Measurements from ENCODE around the gene DDX31. TPM values are rescaled to one million over a fixed set of nuclear protein-coding genes. Genes with fewer than 3 reads are reported as not detected.

Gene DDX31
- total RNA-seq, 3 donors from 2014 or later: 41.0 to 44.8 (median 41.3) TPM

DNA sequence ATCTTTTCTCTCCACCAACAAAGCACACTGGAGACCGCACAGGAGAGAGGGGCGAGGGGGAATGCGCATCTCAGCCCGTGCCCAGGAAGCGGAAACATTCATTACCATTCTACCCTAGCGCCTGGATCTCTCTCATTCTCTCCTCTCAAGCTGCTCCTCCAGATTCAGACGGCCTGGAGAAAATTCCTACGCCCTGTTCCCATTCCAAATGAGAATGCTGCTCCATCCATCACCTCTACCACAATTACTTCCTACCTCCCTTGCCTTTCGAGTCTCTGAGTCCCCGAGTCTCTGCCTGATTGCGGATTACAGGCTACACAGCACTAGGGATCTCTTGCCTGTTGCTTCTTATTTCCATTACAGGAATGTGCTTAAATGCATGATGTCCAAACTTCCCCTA, 6.7 kb downstream of the DDX31 start:
- Mint-ChIP-seq H3K27me3 (ENCODE audit: low read depth) (no peaks in the 10 kb centered on the region), H3K9me3 (no peaks in the 10 kb centered on the region), H3K4me3 (no peak overlapping the region), H3K36me3 (ENCODE audit: insufficient read depth) (peaks cover 17% of the 10 kb centered on the region), H3K4me1 (ENCODE audit: low read depth) (peaks cover 10% of the 10 kb centered on the region)
- no peak for ATAC-seq
- no peak for DNase-seq

DNA sequence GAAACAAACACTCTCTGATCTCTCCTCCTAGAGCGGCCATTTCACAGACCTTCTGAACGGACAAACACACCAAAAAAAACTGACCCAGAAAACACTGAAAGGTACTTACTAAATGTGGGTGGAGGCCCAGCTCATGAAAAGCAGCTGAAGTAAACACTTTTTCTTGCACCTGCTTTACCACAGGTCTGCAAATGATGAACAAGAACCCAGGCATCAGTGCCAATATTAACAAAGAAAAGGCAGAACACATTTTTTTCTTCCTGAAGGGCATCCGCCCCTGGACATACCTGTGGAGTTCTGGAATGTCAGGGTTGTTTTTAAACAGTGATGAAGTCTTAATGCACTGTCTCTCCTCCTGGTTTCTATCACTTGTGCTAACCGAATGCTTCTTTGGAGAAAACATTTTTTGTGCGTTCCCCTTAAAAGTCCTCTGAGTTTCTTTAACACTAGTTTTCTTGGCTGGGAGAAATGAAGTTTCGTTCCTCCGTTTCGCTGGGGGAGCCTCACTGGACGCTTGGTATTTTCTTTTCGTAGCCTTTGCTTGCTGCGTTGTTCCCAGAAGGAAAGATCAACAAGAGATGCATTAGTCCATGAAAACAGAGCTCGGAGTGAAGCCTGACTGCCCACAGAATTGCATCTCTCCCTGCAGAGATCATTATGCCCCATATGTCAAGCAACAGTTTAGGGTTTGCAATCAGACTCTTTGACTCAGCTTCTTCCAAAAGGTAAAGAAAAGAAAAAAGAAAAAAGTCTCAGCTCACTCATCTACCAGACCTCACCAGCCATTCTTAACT, 7.4 kb downstream of the DDX31 start:
- no peaks in the 10 kb centered on the region for H3K9me3 Mint-ChIP-seq
- no peaks in the 10 kb centered on the region for H3K27me3 Mint-ChIP-seq (ENCODE audit: low read depth)
- H3K4me1 Mint-ChIP-seq (ENCODE audit: low read depth): peaks cover 2% of the 10 kb centered on the region

GRCh38 chr9:132656299-132656698, 13.5 kb downstream of the DDX31 start:
- Mint-ChIP-seq H3K4me3 (no peak overlapping the region), H3K9me3 (no peaks in the 10 kb centered on the region), H3K27me3 (ENCODE audit: low read depth) (no peaks in the 10 kb centered on the region), H3K36me3 (ENCODE audit: insufficient read depth) (peaks cover 33% of the 10 kb centered on the region), H3K4me1 (ENCODE audit: low read depth) (no peaks in the 10 kb centered on the region)
- no peak for DNase-seq
- no peak for ATAC-seq

More for the DNA sequence above, 7.4 kb downstream of the DDX31 start:
- DNase-seq (no peak), ATAC-seq (no peak)
- H3K4me3 Mint-ChIP-seq: no peak overlapping the region
- peaks cover 17% of the 10 kb centered on the region for H3K36me3 Mint-ChIP-seq (ENCODE audit: insufficient read depth)

GRCh38 chr9:132651259-132651658, 18.5 kb downstream of the DDX31 start:
- DNase-seq: no peak

GRCh38 chr9:132648685-132649084, 21.1 kb downstream of the DDX31 start:
- Mint-ChIP-seq H3K36me3 (ENCODE audit: insufficient read depth) (peaks cover 45% of the 10 kb centered on the region), H3K27me3 (ENCODE audit: low read depth) (no peaks in the 10 kb centered on the region), H3K4me1 (ENCODE audit: low read depth) (peaks cover 6% of the 10 kb centered on the region), H3K9me3 (no peaks in the 10 kb centered on the region), H3K4me3 (no peak overlapping the region)
- ATAC-seq (no peak), DNase-seq (no peak)

More at GRCh38 chr9:132651259-132651658, 18.5 kb downstream of the DDX31 start:
- Mint-ChIP-seq H3K9me3 (no peaks in the 10 kb centered on the region), H3K4me1 (ENCODE audit: low read depth) (peaks cover 6% of the 10 kb centered on the region), H3K36me3 (ENCODE audit: insufficient read depth) (peaks cover 37% of the 10 kb centered on the region), H3K4me3 (no peak overlapping the region), H3K27me3 (ENCODE audit: low read depth) (no peaks in the 10 kb centered on the region)
- ATAC-seq: no peak

DNA sequence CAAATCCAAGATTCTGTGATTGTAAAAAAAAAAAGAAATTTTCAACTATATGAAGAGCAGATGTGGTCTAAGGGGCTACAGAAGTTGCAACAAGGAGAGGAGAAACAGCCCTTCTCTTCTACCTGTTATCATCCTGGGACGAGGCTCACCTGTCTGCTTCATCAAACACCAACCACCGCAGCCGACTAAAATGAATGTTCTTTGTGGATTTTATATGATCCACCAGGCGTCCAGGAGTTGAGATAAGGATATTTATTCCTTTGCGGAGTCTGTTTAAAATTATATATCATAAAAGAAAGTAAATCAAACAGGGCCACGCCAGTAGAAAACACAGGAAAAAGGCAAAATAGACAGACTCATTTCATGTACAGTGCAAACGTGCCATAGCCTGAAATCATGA, 21.5 kb downstream of the DDX31 start:
- H3K27me3 Mint-ChIP-seq (ENCODE audit: low read depth): no peaks in the 10 kb centered on the region
- H3K36me3 Mint-ChIP-seq (ENCODE audit: insufficient read depth): peaks cover 49% of the 10 kb centered on the region
- peaks cover 6% of the 10 kb centered on the region for H3K4me1 Mint-ChIP-seq (ENCODE audit: low read depth)
- no peaks in the 10 kb centered on the region for H3K9me3 Mint-ChIP-seq
- ATAC-seq (no peak), DNase-seq (no peak)
- H3K4me3 Mint-ChIP-seq: no peak overlapping the region

- DNase-seq (no peak), ATAC-seq (no peak)
- no peaks in the 10 kb centered on the region for H3K9me3 Mint-ChIP-seq
- peaks cover 51% of the 10 kb centered on the region for H3K36me3 Mint-ChIP-seq (ENCODE audit: insufficient read depth)
- H3K27me3 Mint-ChIP-seq (ENCODE audit: low read depth): no peaks in the 10 kb centered on the region
- H3K4me3 Mint-ChIP-seq: no peak overlapping the region
- peaks cover 6% of the 10 kb centered on the region for H3K4me1 Mint-ChIP-seq (ENCODE audit: low read depth)
Measured at GRCh38 chr9:132647806-132648205, 22.0 kb downstream of the DDX31 start.

DNA sequence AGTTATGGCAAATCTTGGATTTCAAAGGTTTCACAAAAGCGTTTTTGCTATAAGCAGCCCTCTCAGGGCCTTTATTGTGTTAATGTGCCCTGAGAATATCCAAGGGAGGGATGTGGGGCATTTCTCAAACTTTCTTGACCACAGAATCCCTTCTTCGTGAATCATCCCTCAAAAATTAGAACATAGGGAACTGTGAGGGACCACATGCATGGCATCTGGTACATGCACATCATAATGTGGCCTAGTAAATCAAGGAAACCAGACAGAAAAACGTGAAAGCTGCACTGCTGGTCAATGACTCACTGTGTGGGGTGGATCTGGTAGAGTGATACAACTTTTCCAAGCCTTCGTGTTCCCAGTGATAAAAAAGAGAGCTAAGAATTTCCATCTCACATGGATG, 22.4 kb downstream of the DDX31 start:
- Mint-ChIP-seq H3K9me3 (no peaks in the 10 kb centered on the region), H3K27me3 (ENCODE audit: low read depth) (no peaks in the 10 kb centered on the region), H3K36me3 (ENCODE audit: insufficient read depth) (peaks cover 48% of the 10 kb centered on the region), H3K4me3 (no peak overlapping the region), H3K4me1 (ENCODE audit: low read depth) (peaks cover 6% of the 10 kb centered on the region)
- DNase-seq (no peak), ATAC-seq (no peak)

GRCh38 chr9:132646726-132647125, 23.1 kb downstream of the DDX31 start:
- Mint-ChIP-seq H3K36me3 (ENCODE audit: insufficient read depth) (peaks cover 52% of the 10 kb centered on the region), H3K9me3 (no peaks in the 10 kb centered on the region), H3K4me3 (no peak overlapping the region), H3K4me1 (ENCODE audit: low read depth) (peaks cover 6% of the 10 kb centered on the region), H3K27me3 (ENCODE audit: low read depth) (no peaks in the 10 kb centered on the region)
- ATAC-seq: no peak
- DNase-seq: no peak

DNA sequence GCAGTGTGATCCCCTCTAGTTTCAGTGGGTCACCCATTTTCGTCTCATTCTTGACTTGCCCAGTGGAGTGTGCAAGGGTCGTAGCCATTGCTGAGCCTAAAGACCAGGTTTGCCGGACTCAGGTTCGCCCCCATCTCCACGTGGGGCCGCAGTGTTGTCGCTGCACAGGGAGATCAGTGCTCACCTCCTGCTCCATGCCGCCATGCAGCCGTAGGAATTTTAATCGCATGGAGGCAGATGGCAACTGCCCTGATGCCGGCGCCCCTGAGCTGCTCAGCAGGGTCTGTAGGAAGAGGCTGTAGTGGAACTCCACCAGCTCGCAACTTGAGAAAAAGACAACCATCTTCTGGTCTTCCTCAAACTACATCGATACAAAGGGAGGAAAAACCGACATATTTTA, 24.1 kb downstream of the DDX31 start:
- H3K27me3 Mint-ChIP-seq (ENCODE audit: low read depth): no peaks in the 10 kb centered on the region
- DNase-seq (no peak), ATAC-seq (no peak)
- H3K4me3 Mint-ChIP-seq: no peak overlapping the region
- H3K36me3 Mint-ChIP-seq (ENCODE audit: insufficient read depth): peaks cover 59% of the 10 kb centered on the region
- H3K9me3 Mint-ChIP-seq: no peaks in the 10 kb centered on the region
- H3K4me1 Mint-ChIP-seq (ENCODE audit: low read depth): peaks cover 6% of the 10 kb centered on the region

DNA sequence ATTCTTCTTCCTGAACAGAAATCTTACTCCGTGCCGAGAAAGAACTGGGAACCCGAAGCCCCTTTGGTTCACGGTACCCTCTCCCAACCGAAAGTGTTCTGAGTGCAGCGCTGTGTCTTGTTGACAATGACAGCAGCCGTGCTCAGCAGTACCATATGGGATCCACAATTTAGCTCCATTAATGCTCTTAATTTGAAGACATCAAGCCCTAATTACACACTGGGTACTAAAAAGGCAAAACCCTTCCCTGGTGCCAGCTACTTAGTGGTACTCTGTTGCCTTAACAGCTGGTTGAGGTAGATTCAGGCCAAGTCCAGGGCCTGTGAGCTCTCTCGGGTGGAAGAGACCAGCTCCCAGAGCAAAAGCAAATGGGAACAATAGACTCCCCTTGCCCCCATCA, 24.5 kb downstream of the DDX31 start:
- Mint-ChIP-seq H3K4me3 (no peak overlapping the region), H3K4me1 (ENCODE audit: low read depth) (peaks cover 6% of the 10 kb centered on the region), H3K9me3 (no peaks in the 10 kb centered on the region), H3K27me3 (ENCODE audit: low read depth) (no peaks in the 10 kb centered on the region), H3K36me3 (ENCODE audit: insufficient read depth) (peaks cover 59% of the 10 kb centered on the region)
- ATAC-seq (no peak), DNase-seq (no peak)

- Mint-ChIP-seq H3K4me3 (no peak overlapping the region), H3K4me1 (ENCODE audit: low read depth) (peaks cover 6% of the 10 kb centered on the region), H3K36me3 (ENCODE audit: insufficient read depth) (peaks cover 63% of the 10 kb centered on the region), H3K9me3 (no peaks in the 10 kb centered on the region), H3K27me3 (ENCODE audit: low read depth) (no peaks in the 10 kb centered on the region)
- ATAC-seq (no peak), DNase-seq (no peak)
Measured at GRCh38 chr9:132644251-132644650, 25.5 kb downstream of the DDX31 start.

GRCh38 chr9:132641216-132641615, 28.6 kb downstream of the DDX31 start:
- ATAC-seq (no peak), DNase-seq (no peak)
- Mint-ChIP-seq H3K4me1 (ENCODE audit: low read depth) (no peaks in the 10 kb centered on the region), H3K36me3 (ENCODE audit: insufficient read depth) (peaks cover 65% of the 10 kb centered on the region), H3K4me3 (no peak overlapping the region), H3K27me3 (ENCODE audit: low read depth) (no peaks in the 10 kb centered on the region), H3K9me3 (no peaks in the 10 kb centered on the region)

- no peak overlapping the region for H3K4me3 Mint-ChIP-seq
- H3K27me3 Mint-ChIP-seq (ENCODE audit: low read depth): no peaks in the 10 kb centered on the region
- ATAC-seq (no peak), DNase-seq (no peak)
- peaks cover 54% of the 10 kb centered on the region for H3K36me3 Mint-ChIP-seq (ENCODE audit: insufficient read depth)
- no peaks in the 10 kb centered on the region for H3K9me3 Mint-ChIP-seq
- H3K4me1 Mint-ChIP-seq (ENCODE audit: low read depth): no peaks in the 10 kb centered on the region
Measured at GRCh38 chr9:132639322-132639721, 30.5 kb downstream of the DDX31 start.

- ATAC-seq: no peak
- no peaks in the 10 kb centered on the region for H3K27me3 Mint-ChIP-seq (ENCODE audit: low read depth)
- no peak for DNase-seq
- no peaks in the 10 kb centered on the region for H3K4me1 Mint-ChIP-seq (ENCODE audit: low read depth)
- peaks cover 49% of the 10 kb centered on the region for H3K36me3 Mint-ChIP-seq (ENCODE audit: insufficient read depth)
- no peaks in the 10 kb centered on the region for H3K9me3 Mint-ChIP-seq
- no peak overlapping the region for H3K4me3 Mint-ChIP-seq
Measured at GRCh38 chr9:132638240-132638639, 31.5 kb downstream of the DDX31 start.
